GM23338 (cell line): Measurements from ENCODE around the gene CAV2. TPM values are rescaled to one million over a fixed set of nuclear protein-coding genes. Genes with fewer than 3 reads are reported as not detected.

Experiments used
- ATAC-seq: fragments of 200-7000 bp; cut with Tn5 transposase; 3 replicates; pipeline ENCODE4 v1.9.1; 2020
- DNase-seq: peaks from one replicate; pipeline ENCODE4 v3.0.0-alpha.2; 2015; ENCODE audit warnings: low spot score
- H2AFZ ChIP-seq: fragments of 200-600 bp; sonication (generic); 2 replicates; pipeline ENCODE4 v1.8.0; 2016; ENCODE audit warnings: antibody characterized with exemption, mild to moderate bottlenecking, moderate library complexity
- H3F3A ChIP-seq: fragments of 200-600 bp; sonication (generic); replicated peaks from 2 replicates; pipeline ENCODE4 v1.8.0; 2017; ENCODE audit warnings: antibody characterized with exemption, mixed run types, low read depth
- H3K27ac ChIP-seq: fragments of 200-600 bp; sonication (generic); 2 replicates; pipeline ENCODE4 v1.6.1; 2016; ENCODE audit warnings: low read depth
- H3K27me3 ChIP-seq: fragments of 200-600 bp; sonication (generic); 2 replicates; pipeline ENCODE4 v1.8.0; 2016; ENCODE audit warnings: mild to moderate bottlenecking, mixed run types, moderate library complexity; ENCODE audit not compliant: insufficient read depth
- H3K36me3 ChIP-seq: fragments of 200-600 bp; sonication (generic); 2 replicates; pipeline ENCODE4 v1.8.0; 2016; ENCODE audit warnings: mild to moderate bottlenecking; ENCODE audit not compliant: insufficient read depth
- H3K4me1 ChIP-seq: fragments of 200-600 bp; sonication (generic); 2 replicates; pipeline ENCODE4 v1.8.0; 2016; ENCODE audit warnings: mild to moderate bottlenecking, moderate library complexity; ENCODE audit not compliant: insufficient read depth
- H3K4me2 ChIP-seq: fragments of 200-600 bp; sonication (generic); 2 replicates; pipeline ENCODE4 v1.7.1; 2017; ENCODE audit warnings: mixed run types
- H3K4me3 ChIP-seq: fragments of 200-600 bp; sonication (generic); 2 replicates; pipeline ENCODE4 v1.6.1; 2016; ENCODE audit warnings: mixed run types
- H3K79me2 ChIP-seq: fragments of 200-600 bp; sonication (generic); replicated peaks from 2 replicates; pipeline ENCODE4 v1.8.0; 2017; ENCODE audit warnings: mild to moderate bottlenecking; ENCODE audit not compliant: insufficient read depth
- H3K9me2 ChIP-seq: fragments of 200-600 bp; sonication (generic); 2 replicates; pipeline ENCODE4 v1.8.0; 2017; ENCODE audit not compliant: insufficient read depth
- H4K20me1 ChIP-seq: fragments of 200-600 bp; sonication (generic); replicated peaks from 2 replicates; pipeline ENCODE4 v1.8.0; 2017; ENCODE audit warnings: mild to moderate bottlenecking; ENCODE audit not compliant: insufficient read depth
- H3K27ac Mint-ChIP-seq: 2 replicates; pipeline ENCODE4 v1.8.0; 2020; ENCODE audit warnings: inconsistent platforms, mild to moderate bottlenecking, moderate library complexity, mixed read lengths
- H3K27me3 Mint-ChIP-seq: 3 replicates; pipeline ENCODE4 v1.8.0; 2022; ENCODE audit warnings: low read depth, mild to moderate bottlenecking, moderate library complexity, mixed read lengths, inconsistent platforms; ENCODE audit not compliant: insufficient read depth, poor library complexity
- H3K36me3 Mint-ChIP-seq: 3 replicates; pipeline ENCODE4 v1.8.0; 2021; ENCODE audit warnings: low read depth, mild to moderate bottlenecking, inconsistent platforms, moderate library complexity, mixed read lengths
- H3K4me1 Mint-ChIP-seq: 3 replicates; pipeline ENCODE4 v1.8.0; 2020; ENCODE audit warnings: mild to moderate bottlenecking, inconsistent platforms, mixed read lengths
- H3K4me3 Mint-ChIP-seq: 3 replicates; pipeline ENCODE4 v1.8.0; 2021; ENCODE audit warnings: moderate library complexity, mild to moderate bottlenecking, inconsistent platforms, mixed read lengths
- H3K9me3 Mint-ChIP-seq: 3 replicates; pipeline ENCODE4 v1.8.0; 2020; ENCODE audit warnings: moderate library complexity, mild to moderate bottlenecking, inconsistent platforms, mixed read lengths
- CREB1 ChIP-seq: fragments of 250-450 bp; sonication (Bioruptor Pico); IDR thresholded peaks from 2 replicates; pipeline ENCODE4 v1.5.0; 2020; ENCODE audit warnings: low read depth, mild to moderate bottlenecking, moderate library complexity
- EZH2 ChIP-seq: fragments of 200-600 bp; sonication (generic); IDR thresholded peaks from one replicate; pipeline ENCODE4 v1.8.0; 2017; ENCODE audit warnings: antibody characterized with exemption, mild to moderate bottlenecking, low read depth; ENCODE audit not compliant: unreplicated experiment
- EZH2phosphoT487 ChIP-seq: fragments of 200-600 bp; sonication (generic); IDR thresholded peaks from one replicate; pipeline ENCODE4 v1.8.1; 2018; ENCODE audit warnings: antibody characterized with exemption; ENCODE audit not compliant: unreplicated experiment
- JUNB ChIP-seq: IDR thresholded peaks from one replicate; pipeline ENCODE4 v1.6.1; 2016; ENCODE audit warnings: antibody characterized with exemption; ENCODE audit not compliant: unreplicated experiment
- NANOG ChIP-seq: IDR thresholded peaks from 2 replicates; pipeline ENCODE4 v1.6.1; 2016; ENCODE audit warnings: antibody characterized with exemption, borderline replicate concordance
- POLR2AphosphoS5 ChIP-seq: IDR thresholded peaks from 2 replicates; pipeline ENCODE4 v1.6.1; 2016; ENCODE audit warnings: antibody characterized with exemption, low read depth
- STAT1 ChIP-seq: IDR thresholded peaks from one replicate; pipeline ENCODE4 v1.6.1; 2016; ENCODE audit warnings: antibody characterized with exemption; ENCODE audit not compliant: unreplicated experiment
- ZNF114 ChIP-seq: fragments of 250-450 bp; sonication (Bioruptor Pico); IDR thresholded peaks from 2 replicates; pipeline ENCODE4 v1.5.0; 2020; ENCODE audit warnings: mild to moderate bottlenecking, moderate library complexity
- ZNF331 ChIP-seq: fragments of 250-450 bp; sonication (Bioruptor Pico); IDR thresholded peaks from 2 replicates; pipeline ENCODE4 v1.5.0; 2020; ENCODE audit warnings: low read depth, mild to moderate bottlenecking, moderate library complexity
- polyA plus RNA-seq: library from polyadenylated mRNA; unstranded; fragments of >200 nt; fragmentation: Nextera tagmentation; extraction: Ambion mirVana; gene quantifications from 2 replicates; pipeline ENCODE4 v1.2.1, GENCODE V29; 2016
- total RNA-seq: library from RNA; depleted of rRNA; stranded (reverse); fragments of >200 nt; shearing (Covaris generic); gene quantifications from 2 replicates; pipeline ENCODE4 v1.2.3, GENCODE V29; 2014
- TF ChIP-seq, protein P1 (sequence below): IDR thresholded peaks from one replicate; pipeline ENCODE4 v1.6.1; 2018; ENCODE audit warnings: antibody characterized with exemption; ENCODE audit not compliant: unreplicated experiment
- TF ChIP-seq, protein P2 (sequence below): fragments of 250-450 bp; sonication (Bioruptor Pico); IDR thresholded peaks from 2 replicates; pipeline ENCODE4 v1.5.0; 2020; ENCODE audit warnings: mild to moderate bottlenecking, moderate library complexity
- TF ChIP-seq, protein P3 (sequence below), 2 experiments: fragments of 200-600 bp in 1 of 2; sonication (generic) in 1 of 2; conservative IDR thresholded peaks; 2 replicates each; pipeline versions ENCODE4 v1.5.1 to v1.6.1; 2016 to 2017; ENCODE audit warnings: antibody characterized with exemption in 2 of 2, low read depth in 2 of 2, mild to moderate bottlenecking in 2 of 2, moderate library complexity in 1 of 2
- TF ChIP-seq, protein P4 (sequence below): IDR thresholded peaks from 2 replicates; pipeline ENCODE4 v1.6.1; 2016; ENCODE audit warnings: antibody characterized with exemption

Gene CAV2
- total and polyA plus RNA-seq, 2 experiments from 2014 or later, result 4.2 to 6.6 TPM

DNA sequence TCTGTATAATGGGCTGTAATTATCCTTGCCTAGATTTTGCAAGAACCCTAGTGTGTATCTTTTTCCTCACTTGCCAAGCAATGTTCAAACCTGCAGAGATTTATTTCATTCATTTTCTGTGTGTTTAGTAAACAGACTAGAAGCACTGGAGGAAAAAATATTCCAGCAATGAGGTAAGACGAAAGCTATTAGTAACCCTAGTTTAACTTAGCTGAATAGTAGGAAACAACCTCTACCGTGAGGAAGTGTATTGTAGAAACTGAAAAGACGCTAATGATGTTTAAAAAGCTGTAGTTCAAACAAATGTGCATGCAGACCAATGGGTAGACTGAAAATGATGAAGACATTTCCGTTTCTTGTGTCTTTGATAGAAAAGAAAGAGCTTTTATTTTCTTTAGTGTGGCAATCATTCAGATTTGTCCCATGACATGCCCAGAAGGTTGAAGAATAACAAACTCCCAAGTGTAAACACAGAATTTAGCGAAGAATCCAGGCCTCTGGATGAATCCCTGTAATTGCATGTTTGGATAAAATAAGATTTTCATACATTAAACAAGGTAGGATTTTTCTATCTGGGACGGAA, 46.0 kb downstream of the CAV2 start:
- peaks cover 2% of the 10 kb centered on the region for H3K27me3 Mint-ChIP-seq

More for the DNA sequence above, 46.0 kb downstream of the CAV2 start:
- no peak overlapping the region for H3K4me3 Mint-ChIP-seq
- no peaks in the 10 kb centered on the region for H3K4me1 Mint-ChIP-seq
- Histone ChIP-seq H3K27ac (no peak overlapping the region), H2AFZ (no peak overlapping the region), H3K4me3 (no peak overlapping the region), H3K4me2 (no peak overlapping the region), H3K79me2 (no peaks in the 10 kb centered on the region), H3K9me2 (no peaks in the 10 kb centered on the region), H3K36me3 (no peaks in the 10 kb centered on the region), H3K27me3 (no peaks in the 10 kb centered on the region), H4K20me1 (no peaks in the 10 kb centered on the region), H3F3A (no peaks in the 10 kb centered on the region), H3K4me1 (no peaks in the 10 kb centered on the region)
- no peak for ATAC-seq
- no peak overlapping the region for H3K27ac Mint-ChIP-seq
- H3K36me3 Mint-ChIP-seq, result no peaks in the 10 kb centered on the region
- DNase-seq, result no peak
- TF ChIP-seq, protein P1, sequence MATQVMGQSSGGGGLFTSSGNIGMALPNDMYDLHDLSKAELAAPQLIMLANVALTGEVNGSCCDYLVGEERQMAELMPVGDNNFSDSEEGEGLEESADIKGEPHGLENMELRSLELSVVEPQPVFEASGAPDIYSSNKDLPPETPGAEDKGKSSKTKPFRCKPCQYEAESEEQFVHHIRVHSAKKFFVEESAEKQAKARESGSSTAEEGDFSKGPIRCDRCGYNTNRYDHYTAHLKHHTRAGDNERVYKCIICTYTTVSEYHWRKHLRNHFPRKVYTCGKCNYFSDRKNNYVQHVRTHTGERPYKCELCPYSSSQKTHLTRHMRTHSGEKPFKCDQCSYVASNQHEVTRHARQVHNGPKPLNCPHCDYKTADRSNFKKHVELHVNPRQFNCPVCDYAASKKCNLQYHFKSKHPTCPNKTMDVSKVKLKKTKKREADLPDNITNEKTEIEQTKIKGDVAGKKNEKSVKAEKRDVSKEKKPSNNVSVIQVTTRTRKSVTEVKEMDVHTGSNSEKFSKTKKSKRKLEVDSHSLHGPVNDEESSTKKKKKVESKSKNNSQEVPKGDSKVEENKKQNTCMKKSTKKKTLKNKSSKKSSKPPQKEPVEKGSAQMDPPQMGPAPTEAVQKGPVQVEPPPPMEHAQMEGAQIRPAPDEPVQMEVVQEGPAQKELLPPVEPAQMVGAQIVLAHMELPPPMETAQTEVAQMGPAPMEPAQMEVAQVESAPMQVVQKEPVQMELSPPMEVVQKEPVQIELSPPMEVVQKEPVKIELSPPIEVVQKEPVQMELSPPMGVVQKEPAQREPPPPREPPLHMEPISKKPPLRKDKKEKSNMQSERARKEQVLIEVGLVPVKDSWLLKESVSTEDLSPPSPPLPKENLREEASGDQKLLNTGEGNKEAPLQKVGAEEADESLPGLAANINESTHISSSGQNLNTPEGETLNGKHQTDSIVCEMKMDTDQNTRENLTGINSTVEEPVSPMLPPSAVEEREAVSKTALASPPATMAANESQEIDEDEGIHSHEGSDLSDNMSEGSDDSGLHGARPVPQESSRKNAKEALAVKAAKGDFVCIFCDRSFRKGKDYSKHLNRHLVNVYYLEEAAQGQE, result no peak
- no peak for TF ChIP-seq POLR2AphosphoS5
- TF ChIP-seq, protein P2, sequence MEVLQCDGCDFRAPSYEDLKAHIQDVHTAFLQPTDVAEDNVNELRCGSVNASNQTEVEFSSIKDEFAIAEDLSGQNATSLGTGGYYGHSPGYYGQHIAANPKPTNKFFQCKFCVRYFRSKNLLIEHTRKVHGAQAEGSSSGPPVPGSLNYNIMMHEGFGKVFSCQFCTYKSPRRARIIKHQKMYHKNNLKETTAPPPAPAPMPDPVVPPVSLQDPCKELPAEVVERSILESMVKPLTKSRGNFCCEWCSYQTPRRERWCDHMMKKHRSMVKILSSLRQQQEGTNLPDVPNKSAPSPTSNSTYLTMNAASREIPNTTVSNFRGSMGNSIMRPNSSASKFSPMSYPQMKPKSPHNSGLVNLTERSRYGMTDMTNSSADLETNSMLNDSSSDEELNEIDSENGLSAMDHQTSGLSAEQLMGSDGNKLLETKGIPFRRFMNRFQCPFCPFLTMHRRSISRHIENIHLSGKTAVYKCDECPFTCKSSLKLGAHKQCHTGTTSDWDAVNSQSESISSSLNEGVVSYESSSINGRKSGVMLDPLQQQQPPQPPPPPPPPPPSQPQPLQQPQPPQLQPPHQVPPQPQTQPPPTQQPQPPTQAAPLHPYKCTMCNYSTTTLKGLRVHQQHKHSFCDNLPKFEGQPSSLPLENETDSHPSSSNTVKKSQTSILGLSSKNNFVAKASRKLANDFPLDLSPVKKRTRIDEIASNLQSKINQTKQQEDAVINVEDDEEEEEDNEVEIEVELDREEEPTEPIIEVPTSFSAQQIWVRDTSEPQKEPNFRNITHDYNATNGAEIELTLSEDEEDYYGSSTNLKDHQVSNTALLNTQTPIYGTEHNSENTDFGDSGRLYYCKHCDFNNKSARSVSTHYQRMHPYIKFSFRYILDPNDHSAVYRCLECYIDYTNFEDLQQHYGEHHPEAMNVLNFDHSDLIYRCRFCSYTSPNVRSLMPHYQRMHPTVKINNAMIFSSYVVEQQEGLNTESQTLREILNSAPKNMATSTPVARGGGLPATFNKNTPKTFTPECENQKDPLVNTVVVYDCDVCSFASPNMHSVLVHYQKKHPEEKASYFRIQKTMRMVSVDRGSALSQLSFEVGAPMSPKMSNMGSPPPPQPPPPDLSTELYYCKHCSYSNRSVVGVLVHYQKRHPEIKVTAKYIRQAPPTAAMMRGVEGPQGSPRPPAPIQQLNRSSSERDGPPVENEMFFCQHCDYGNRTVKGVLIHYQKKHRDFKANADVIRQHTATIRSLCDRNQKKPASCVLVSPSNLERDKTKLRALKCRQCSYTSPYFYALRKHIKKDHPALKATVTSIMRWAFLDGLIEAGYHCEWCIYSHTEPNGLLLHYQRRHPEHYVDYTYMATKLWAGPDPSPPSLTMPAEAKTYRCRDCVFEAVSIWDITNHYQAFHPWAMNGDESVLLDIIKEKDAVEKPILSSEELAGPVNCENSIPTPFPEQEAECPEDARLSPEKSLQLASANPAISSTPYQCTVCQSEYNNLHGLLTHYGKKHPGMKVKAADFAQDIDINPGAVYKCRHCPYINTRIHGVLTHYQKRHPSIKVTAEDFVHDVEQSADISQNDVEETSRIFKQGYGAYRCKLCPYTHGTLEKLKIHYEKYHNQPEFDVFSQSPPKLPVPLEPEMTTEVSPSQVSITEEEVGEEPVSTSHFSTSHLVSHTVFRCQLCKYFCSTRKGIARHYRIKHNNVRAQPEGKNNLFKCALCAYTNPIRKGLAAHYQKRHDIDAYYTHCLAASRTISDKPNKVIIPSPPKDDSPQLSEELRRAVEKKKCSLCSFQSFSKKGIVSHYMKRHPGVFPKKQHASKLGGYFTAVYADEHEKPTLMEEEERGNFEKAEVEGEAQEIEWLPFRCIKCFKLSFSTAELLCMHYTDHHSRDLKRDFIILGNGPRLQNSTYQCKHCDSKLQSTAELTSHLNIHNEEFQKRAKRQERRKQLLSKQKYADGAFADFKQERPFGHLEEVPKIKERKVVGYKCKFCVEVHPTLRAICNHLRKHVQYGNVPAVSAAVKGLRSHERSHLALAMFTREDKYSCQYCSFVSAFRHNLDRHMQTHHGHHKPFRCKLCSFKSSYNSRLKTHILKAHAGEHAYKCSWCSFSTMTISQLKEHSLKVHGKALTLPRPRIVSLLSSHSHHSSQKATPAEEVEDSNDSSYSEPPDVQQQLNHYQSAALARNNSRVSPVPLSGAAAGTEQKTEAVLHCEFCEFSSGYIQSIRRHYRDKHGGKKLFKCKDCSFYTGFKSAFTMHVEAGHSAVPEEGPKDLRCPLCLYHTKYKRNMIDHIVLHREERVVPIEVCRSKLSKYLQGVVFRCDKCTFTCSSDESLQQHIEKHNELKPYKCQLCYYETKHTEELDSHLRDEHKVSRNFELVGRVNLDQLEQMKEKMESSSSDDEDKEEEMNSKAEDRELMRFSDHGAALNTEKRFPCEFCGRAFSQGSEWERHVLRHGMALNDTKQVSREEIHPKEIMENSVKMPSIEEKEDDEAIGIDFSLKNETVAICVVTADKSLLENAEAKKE (CRISPR knock-in tag), result no peak
- TF ChIP-seq NANOG, result no peak
- TF ChIP-seq JUNB, result no peak
- TF ChIP-seq CREB1 (CRISPR knock-in tag), result no peak
- no peak for TF ChIP-seq STAT1
- no peak for TF ChIP-seq ZNF114 (CRISPR knock-in tag)
- TF ChIP-seq, protein P3, sequence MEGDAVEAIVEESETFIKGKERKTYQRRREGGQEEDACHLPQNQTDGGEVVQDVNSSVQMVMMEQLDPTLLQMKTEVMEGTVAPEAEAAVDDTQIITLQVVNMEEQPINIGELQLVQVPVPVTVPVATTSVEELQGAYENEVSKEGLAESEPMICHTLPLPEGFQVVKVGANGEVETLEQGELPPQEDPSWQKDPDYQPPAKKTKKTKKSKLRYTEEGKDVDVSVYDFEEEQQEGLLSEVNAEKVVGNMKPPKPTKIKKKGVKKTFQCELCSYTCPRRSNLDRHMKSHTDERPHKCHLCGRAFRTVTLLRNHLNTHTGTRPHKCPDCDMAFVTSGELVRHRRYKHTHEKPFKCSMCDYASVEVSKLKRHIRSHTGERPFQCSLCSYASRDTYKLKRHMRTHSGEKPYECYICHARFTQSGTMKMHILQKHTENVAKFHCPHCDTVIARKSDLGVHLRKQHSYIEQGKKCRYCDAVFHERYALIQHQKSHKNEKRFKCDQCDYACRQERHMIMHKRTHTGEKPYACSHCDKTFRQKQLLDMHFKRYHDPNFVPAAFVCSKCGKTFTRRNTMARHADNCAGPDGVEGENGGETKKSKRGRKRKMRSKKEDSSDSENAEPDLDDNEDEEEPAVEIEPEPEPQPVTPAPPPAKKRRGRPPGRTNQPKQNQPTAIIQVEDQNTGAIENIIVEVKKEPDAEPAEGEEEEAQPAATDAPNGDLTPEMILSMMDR (conservative IDR thresholded peaks at IDR 0.05; ENCODE audit: low read depth in 2 of 2), result no peak
- TF ChIP-seq ZNF331, result no peak
- TF ChIP-seq EZH2, result no peak
- TF ChIP-seq, protein P4, sequence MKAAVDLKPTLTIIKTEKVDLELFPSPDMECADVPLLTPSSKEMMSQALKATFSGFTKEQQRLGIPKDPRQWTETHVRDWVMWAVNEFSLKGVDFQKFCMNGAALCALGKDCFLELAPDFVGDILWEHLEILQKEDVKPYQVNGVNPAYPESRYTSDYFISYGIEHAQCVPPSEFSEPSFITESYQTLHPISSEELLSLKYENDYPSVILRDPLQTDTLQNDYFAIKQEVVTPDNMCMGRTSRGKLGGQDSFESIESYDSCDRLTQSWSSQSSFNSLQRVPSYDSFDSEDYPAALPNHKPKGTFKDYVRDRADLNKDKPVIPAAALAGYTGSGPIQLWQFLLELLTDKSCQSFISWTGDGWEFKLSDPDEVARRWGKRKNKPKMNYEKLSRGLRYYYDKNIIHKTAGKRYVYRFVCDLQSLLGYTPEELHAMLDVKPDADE, result no peak
- TF ChIP-seq EZH2phosphoT487, result no peak
- H3K9me3 Mint-ChIP-seq, result no peaks in the 10 kb centered on the region
